ENCODE measurements around the gene HADHA.

HADHA gene

DNA sequence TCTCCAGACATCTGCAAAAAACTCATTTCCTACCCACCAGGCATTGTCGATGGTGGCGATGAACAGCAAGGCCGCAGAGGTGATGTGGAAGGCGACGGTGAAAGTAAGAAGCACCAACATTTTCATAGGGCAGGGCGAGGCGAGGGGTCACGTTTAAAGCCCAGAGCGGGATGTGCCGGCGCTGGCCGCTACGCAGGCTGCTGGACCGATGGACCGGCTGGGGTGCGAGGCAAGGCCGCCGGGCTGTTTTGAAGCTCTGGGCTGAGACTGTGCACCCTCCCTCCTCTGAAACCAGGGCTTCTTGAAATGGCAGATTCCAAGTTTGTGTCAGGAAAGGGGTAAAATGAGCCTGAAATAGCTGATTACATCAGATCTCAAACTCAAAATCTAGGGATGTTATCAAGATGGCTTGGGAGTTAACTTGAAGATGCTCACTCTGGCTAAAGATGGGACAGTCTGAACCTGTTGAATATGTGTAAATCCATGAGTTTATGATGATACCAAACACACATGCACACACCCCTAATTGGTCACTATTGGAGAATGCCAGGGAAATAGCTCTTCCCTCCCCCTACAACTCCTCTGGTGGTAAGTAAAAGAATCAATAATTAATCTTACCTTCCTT is 103.2 kb downstream of the HADHA start:
- Histone ChIP-seq H3K4me3 (replicated peaks; ENCODE audit: insufficient read depth, low read length) (no peak overlapping the region), H3K27me3 (ENCODE audit: insufficient read depth, poor library complexity, severe bottlenecking) (no peaks in the 10 kb centered on the region), H3K27ac (replicated peaks) (no peak overlapping the region)
- TF ChIP-seq SPI1 (IDR thresholded peaks at IDR 0.05; ENCODE audit: borderline replicate concordance, low read depth), result no peak
- no peak for TF ChIP-seq POLR2AphosphoS5 (IDR thresholded peaks at IDR 0.05; ENCODE audit: low read depth)
- TF ChIP-seq REST (IDR thresholded peaks at IDR 0.05; ENCODE audit: insufficient replicate concordance, low read depth), result no peak
- no peak for TF ChIP-seq GABPA (IDR thresholded peaks at IDR 0.05; ENCODE audit: low read depth)
- TF ChIP-seq CTCF (IDR thresholded peaks at IDR 0.05; ENCODE audit: insufficient read depth, low read length), result no peak
- no peak for DNase-seq (ENCODE audit: low read depth in 1 of 2, low spot score in 1 of 2)

Data from HL-60 (cell line).